ENCODE results near the gene SCAF1.

SCAF1 gene

DNA sequence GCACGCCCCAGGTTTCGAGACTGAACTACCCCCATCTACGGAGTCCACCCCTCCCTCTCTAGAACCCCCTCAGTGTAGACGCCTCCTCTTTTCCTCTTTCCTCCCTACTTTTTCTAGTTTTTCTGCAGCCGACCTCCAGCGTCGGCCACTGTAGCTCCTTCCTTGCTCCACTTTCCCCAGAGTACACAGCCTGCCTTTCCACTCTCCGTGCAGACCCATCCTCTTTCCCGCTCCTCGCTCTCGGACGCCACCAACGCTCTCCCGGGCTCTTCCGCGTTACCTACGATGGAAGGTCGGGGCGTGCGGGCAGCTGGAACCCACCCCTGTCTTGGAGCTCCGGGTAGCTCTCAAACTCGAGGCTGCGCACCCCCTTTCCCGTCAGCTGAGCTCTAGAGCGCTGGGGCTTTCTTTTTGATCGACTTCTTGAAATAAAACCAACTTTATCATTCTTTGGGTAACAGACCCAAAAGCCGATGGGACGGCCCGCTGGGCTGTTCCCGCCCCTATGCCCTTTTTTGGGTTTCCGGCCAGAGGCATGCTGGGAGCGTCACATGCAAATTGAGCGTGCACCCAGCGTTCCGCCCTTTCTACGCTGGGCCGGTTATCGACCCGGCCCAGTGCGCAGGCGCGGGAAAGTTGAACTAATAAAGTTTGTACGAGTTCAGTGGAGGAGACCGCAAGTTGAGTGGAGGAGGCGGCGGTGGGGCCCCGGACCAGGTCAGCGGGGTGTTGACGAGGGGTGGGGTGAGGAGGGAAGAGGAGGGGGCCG, 23.5 kb downstream of the SCAF1 start, which contains the start of the genes BCL2L12 and IRF3:
TSS of gene BCL2L12 (plus strand) at position 583 of the 769 bp plus-strand sequence. CDS start 760 bp downstream, outside the sequence.
TSS of gene IRF3 (minus strand) at position 507 of the 769 bp plus-strand sequence. CDS start 1,019 bp downstream, outside the sequence.
- peak; percentile 87 for DNase-seq

DNA sequence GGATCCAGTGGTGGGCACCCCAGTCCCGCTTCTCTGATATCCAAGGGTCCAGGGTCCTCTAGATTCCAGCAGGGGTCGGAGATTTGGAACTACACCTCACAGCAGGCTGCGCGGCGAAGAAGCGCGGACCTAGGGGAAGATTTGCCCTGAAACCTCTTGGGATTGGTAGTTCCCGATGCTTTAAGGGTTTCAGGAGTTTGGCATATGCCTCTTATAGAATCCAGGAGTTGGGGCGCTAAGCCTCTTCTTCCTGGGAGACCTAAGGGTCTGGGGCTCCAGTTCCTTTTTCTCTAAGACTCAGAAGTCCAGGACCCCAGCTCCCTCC, 24.1 kb downstream of the SCAF1 start:
- DNase-seq = no peak

DNA sequence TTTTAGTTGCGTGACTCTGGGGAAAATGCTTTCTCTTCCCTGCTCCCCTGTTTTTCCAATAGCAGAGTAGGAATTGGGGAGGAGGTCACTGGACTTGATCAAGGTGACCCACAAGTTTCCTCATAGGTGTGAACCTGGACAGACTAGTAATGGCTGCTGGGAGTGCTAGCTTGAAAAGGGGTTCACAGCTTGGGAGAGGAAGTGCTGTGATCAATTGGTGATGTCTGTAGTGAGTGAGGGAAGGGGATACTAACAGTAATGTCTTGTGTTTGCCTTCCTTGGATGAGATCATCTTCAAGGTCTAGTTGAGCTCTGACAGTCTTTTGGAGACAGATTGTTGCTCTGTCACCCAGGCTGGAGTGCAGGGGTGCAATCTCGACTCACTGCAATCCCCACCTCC, 25.5 kb downstream of the SCAF1 start:
- DNase-seq = no peak

DNA sequence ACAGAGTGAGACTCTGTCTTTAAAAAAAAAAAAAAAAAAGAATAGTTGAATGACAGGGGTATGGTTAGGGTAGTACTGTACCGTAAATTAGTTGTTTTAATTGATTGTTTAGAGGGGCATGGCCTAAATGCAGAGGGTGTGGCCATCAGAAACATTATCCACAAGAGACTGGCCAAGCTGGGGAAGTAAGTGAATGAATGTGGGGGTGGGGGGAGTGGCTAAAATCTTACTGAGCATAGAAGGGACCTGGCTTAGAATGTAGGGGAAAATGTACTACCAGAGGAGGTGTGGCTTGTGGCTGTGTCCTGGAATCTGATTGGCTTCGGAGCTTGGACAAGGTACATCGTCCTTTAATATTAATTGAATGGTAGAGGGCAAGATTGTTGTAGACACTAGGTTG, 27.5 kb downstream of the SCAF1 start:
- no peak for DNase-seq

DNA sequence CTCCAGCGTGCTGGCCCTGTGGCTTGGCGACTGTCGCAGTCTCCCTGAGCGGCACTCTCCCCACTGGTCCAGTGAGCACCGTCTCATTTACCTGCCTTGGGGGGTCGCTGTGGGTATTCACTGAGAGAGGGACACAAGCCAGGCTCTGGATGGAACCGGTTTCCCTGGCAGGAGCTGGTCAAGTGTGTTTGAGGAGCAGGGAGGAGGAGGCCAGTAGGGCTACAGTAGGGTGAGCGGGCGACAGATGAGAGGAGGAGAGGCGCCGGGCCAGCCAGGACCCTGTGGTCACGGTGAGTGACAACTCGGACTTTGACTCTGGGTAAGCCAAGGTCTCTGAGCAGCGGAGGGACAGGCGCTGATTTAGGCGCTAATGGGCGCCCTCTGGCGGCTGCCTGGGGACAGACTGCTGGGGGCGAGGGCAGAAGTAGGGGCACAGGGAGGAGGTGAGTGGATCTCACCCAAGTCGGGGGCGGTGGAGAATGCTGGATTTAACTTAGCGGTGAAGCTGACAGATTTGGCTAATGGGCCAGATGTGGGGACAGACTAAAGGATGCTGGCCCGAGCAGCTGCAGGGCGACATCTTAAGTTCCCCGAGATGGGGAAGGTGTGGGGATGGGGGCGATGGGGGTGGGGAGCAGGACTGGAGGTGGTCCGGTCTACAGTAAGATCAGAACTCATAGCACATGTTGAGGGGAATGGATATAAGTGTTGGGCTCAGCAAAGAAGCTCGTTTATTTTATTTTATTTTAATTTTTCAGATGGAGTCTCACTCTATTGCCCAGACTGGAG, 30.3 kb downstream of the SCAF1 start:
- DNase-seq = peak; percentile 70

DNA sequence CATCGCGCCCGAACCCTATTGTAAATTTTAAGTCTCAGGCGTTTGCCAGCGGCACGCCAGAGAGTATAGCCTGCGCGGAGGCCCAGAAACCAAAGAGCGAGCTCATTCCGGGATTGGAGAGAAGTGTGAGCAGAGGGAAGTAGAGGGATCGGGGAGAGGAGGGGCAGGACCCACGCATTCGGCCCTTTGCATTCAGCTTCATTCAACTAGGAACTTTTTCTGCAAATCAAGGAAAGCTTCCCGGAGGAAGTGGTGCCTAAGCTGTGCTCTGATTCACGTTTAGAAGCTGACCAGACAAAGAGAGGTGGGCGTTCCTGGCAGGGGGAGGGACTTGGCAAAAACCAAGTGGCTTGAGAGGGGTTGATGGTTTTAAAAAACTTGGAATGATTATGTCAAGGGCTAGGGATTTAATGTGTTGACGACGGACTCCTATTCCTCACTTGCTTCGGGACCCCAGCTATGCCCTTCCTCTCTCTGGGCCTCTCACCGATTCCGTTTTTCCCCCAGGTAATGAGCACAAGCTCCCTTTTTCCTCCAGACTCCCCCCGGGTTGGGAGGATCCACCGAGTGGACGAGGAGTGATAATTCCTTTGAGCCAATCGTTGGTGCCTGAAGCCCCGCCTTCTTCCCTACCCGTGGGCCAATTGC, 34.3 kb downstream of the SCAF1 start:
- peak; percentile 74 for DNase-seq

DNA sequence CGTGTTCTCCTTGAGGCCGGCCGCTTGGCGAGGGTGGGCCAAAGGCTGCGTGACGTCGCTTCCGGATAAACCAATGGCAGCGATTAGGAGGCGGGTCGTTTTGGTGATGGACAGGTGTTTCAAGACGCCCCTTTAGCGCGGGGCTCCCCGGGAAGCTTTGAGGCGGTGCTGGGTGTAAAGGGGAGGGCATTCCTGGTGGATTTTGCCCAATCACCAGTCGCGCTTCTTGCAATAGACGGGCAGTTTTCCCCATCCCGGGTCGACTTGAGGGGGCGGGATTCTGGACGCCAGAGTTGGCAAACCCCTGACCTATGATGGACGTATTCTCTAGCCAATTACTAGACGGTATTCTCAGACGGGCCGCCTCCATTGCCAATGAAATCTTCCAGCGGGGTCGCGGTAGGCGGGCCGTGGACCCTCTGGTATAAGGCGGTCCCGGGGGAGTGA, 34.8 kb downstream of the SCAF1 start:
- DNase-seq = peak; percentile 100

DNA sequence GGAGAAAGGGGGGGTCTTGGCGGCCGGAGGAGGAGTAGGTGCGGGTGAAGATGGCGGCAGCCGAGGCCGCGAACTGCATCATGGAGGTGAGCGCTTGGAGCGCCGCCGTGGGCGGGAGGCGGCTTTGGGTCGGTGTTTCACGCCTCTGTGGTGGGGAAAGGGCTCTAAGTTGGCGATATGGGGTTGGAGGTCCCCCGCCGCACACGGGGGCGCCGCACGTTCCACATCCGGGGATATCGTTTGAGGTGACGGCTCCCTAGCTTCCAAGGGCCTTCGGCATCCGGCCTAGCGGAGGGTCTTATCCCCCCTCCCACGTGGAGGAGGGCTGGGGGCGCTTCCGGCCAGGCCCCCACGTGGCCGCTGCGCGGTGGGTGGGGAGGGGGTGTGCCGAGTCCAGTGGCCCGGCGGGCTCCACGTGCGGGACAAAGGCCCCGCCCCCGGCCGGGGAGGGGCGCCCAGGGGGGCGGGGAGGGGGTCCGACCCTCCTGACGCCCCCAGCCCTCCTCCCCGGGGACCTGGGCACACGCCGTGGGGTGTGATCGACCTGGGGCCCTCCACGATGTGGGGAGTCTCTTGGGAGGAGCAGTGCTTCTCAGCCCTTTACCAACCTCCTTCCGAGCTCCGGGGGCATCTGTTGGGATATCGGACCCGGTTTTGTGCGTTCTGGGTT, 35.4 kb downstream of the SCAF1 start, which contains the start of gene PRMT1:
TSS of gene PRMT1 (plus strand) at position 41 of the 670 bp plus-strand sequence. CDS start at position 51, 10 bp downstream.
- no peak for DNase-seq

DNA sequence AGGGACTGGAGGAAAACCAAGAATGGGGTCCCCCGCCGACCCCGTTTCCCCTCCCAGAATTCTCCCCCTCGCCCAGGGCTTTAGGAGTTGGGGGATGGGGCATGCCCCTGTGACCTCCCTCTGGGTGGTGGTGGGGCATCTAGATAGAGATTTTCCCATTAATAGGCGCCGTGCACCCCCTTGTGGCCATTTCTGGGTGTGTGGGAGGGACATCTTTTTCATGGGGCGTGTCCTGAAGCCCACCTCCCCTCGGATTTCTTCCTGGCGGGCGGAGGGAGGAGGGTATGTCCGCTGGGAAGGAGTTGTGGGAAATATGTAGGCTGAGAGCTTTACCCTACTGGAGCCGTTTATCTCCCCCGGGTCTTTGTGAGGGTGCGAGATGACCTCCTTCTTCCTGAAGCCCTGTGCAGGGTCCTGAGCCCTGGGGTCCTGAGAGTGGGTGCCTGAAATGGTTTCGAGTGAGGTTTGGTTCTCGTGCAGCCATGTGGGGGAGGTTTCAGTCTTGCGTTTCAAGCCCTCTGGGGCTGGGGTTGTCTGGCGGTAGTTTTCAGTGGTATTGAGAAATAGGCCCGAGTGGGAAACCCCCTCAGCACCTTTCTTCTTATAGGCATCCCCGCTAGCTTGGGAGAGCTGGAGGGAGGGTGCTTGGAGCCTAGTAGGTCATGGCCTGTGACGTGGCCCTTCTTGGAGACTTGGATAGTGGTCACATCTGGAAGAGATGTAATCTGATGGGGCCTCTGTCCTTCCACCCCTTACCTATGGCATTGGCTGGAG, 36.1 kb downstream of the SCAF1 start:
- DNase-seq = peak; percentile 55

DNA sequence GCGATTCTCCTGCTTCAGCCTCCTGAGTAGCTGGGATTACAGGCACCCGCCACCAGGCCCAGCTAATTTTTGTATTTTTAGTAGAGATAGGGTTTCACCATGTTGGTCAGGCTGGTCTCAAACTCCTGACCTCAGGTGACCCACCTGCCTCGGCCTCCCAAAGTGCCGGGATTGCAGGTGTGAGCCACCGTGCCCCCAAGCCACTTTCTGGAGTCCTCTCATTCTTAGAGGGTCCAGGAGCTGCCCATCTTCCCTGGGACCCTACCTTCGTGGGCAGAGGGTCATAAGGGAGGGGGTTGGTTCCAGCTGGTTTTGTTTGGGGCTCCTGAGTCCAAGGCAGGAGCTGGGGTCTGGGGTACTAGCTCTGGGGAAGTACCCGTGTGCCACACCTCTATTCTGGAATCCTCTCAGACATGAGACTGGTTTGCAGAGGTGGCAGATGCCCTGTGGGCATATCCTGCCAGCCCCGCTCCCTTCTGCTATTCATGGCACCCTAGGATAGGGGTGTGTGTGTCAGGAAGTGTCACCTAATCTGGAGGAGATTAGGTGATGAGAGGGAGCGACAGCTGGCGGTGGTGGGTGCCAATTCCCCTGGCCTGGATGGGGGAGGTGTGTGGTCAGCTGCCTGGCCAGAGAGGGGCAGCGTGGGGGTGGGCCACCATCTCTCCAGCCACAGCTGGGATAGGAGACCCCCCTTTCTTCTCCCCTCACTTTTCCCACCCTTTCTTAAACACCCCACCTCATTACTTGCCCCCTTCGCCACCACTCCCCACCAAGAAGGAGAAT, 37.2 kb downstream of the SCAF1 start:
- DNase-seq = no peak

DNA sequence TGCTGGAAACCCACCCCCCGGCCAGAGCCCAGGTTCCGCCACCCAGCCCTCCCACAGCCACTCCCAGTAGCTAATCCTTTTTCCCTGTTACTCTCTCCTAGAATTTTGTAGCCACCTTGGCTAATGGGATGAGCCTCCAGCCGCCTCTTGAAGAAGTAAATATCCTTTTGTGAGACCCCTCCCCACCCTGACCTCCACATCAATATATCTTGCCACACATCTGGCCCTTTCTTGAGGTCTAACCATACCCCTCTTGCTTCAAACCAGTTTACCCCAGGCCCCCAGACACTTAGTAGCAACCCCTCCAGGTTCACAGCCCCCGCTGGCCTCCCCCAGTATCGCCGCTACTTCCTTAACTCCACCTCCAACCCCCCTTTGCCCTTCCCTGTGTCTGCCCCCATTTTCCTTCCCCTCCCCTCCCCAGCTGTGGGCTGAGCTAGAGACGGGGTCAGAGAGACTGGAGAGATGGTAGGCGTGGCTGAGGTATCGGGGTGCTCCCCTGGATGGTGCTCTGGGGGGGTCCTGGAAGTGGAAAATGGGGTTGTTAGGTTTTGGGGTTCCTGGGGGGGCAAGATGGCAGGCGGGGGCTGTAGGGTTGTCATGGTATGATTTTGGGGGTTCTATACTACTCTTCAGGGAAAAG, 37.9 kb downstream of the SCAF1 start:
- no peak for DNase-seq

DNA sequence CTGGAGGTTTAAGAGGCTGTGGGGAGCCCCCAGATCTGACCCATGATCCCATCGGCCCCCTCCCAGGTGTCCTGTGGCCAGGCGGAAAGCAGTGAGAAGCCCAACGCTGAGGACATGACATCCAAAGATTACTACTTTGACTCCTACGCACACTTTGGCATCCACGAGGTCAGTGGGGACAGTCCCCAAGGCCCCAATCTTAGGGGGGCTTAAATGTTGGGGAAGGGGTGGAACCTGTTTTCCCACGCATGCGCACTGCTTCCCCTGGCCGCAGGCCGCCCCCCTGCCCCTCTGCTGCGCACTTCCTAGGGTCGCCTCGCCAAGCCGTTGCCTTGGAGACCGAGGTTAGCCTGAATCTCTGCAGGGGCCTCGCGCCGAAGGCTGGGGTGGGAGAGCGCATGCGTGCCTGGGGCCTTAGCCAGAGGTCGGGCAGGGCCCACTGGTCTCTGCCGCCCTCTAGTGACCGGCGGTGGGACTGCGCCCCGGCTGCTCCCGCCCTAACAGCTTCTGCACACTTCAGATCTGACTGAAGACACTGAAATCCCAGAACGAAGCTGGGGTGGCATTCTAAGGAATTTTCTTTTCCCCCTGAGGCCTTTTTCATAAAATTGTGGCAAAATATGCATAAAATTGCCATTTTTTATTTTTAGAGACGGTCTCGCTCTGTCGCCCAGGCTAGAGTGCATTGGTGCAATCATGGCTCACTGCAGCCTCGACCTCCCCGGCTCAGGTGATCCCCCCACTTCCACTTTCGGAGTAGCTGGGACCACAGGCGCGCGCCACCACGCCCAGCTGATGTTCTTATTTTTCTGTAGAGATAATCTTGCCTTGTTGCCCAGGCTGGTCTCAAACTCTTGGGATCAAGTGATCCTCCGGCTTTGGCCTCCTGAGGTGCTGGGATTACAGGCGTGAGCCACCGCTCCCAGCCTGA, 38.7 kb downstream of the SCAF1 start:
- peak; percentile 93 for DNase-seq

DNA sequence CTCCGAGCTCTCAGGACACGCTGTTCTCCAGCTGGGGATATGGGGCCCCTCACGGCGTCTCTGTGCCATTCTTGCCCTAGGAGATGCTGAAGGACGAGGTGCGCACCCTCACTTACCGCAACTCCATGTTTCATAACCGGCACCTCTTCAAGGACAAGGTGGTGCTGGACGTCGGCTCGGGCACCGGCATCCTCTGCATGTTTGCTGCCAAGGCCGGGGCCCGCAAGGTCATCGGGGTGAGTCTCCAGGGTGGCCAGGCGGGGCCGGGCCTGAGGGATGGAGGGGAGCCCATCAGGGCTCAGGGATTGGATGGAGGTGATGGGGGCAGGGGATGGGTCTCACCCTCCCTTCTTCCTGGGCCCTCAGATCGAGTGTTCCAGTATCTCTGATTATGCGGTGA, 39.8 kb downstream of the SCAF1 start:
- DNase-seq = no peak

DNA sequence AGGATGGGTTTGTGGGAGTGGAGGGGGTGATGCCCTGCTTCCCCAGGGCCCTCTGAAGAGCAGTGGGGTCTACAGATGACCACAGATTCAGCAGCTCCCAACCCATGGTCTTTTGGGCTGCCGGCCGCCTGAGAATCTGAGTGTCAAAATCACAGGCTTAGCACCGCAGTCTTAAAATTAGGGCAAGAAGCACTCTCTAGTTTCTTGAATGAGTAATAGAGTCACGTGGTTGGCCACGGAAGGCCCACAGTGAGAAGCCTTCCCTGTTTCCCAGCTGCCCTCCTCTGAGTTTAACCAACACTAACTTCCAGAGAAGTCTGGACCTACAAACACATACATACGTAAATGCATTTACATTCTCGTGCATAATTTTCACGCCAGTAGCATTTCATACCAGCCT, 40.3 kb downstream of the SCAF1 start:
- DNase-seq = no peak

DNA sequence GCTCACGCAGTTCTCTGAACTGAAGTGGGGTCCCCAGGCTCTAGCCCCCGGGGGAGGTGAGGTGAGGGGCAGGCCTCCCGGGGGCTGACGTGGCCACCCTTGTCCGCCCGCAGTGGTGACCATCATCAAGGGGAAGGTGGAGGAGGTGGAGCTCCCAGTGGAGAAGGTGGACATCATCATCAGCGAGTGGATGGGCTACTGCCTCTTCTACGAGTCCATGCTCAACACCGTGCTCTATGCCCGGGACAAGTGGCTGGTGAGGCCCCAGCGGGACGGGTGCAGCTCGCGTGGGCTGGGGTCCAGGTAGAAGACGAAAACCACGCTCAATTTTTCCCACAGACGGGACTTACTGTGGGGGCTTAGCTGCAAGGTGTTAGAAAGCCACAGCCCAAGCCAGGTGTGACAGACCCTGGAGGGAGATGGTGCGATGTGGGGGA, 41.8 kb downstream of the SCAF1 start:
- DNase-seq = no peak

DNA sequence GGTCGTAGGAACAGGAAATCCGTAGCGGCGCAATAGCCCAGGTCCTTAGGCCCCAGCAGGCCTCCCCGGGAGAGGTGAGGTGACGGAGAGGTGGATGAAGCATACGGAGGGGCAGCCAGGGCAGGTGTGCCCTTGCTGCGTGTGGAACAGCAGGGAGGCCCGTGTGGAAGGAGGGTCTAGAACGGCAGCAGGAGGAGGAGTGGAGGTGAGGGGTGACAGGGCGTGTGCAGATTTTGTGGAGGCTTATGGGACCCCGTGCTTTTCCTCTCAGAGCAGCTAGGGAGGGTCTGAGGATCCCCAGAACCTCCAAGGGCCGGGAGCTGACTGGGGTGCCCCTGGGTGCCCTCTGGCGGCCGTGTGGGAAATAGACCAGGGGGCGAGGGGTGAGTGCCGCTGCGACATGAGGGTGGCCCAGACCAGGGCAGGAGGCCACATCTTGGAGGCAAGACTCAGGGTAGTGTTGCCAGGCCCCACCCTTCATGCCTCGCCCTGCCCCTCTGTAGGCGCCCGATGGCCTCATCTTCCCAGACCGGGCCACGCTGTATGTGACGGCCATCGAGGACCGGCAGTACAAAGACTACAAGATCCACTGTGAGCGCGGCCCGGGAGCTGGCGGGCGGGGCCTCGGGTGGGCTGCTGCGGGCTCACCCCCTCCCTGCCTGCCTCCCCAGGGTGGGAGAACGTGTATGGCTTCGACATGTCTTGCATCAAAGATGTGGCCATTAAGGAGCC, 42.4 kb downstream of the SCAF1 start:
- DNase-seq = no peak

DNA sequence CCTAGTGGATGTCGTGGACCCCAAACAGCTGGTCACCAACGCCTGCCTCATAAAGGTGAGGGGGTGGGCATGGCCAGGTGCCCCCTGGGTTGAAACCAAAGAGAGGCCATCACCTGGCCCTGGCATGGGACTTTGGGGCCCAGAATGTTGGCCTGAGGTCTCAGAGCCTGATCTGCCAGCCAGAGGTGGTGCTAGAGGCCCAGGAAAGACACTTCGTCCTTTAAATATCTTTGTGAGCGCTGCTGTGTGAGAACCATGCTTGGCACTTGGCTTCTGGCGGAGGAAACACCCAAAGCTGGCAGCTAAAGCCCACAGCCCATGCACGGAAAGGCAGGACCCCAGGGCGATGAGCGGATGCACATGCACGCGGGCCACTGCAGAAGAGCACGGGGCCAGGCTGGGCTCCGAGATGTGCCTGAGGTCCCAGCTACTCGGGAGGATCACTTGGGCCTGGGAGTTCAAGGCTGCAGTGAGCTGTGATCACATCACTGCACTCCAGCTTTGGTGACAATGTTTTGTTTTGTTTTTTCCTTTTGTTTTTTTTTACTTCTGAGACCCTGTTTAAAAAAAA, 43.1 kb downstream of the SCAF1 start:
- DNase-seq = no peak

DNA sequence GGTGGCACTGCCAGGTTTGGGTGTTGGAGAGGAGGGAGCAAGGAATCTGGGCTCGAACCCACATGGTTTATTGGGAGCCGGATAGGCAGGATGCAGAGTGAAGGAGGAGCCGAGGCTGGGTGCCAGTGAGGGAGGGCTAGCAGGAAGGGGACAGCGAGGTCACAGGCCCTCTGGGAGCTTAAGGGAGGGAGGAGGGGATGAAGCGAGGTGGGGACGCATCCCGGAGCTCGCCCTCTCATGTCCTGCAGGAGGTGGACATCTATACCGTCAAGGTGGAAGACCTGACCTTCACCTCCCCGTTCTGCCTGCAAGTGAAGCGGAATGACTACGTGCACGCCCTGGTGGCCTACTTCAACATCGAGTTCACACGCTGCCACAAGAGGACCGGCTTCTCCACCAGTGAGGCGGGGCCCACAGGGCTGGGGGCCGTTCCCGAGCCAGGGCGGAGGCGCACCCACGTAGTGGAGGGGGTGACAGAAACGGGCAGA, 43.9 kb downstream of the SCAF1 start:
- DNase-seq = no peak

Measured in NCI-H1105 (cell line).